Omental fat pad (tissue), 4 donors: ENCODE data around the gene LMAN2. TPM values are rescaled to one million over a fixed set of nuclear protein-coding genes. Genes with fewer than 3 reads are reported as not detected.

ENCODE experiments used
- ATAC-seq: fragments of 150-250 bp; one replicate; pipeline ENCODE4 v1.9.1; 2016; ENCODE audit warnings: mild to moderate bottlenecking, moderate library complexity; ENCODE audit not compliant: low FRiP score
- DNase-seq: peaks from one replicate; pipeline ENCODE4 v3.0.0-alpha.2; 2019; ENCODE audit warnings: low spot score
- total RNA-seq, 4 donors: library from RNA; depleted of rRNA; stranded (reverse); fragments of >200 nt; gene quantifications; one replicate each; pipeline ENCODE4 v1.1.0, GENCODE V29; 2016
- TF ChIP-seq, protein P1 (sequence below), 3 donors: fragments of 450-650 bp; IDR thresholded peaks; one replicate each; pipeline ENCODE4 v1.5.1; 2016 to 2017; ENCODE audit warnings: antibody characterized with exemption in 3 of 3, mild to moderate bottlenecking in 3 of 3, moderate library complexity in 2 of 3

LMAN2 gene
- total RNA-seq, 4 donors from 2014 or later: 129 to 164 (median 144) TPM

DNA sequence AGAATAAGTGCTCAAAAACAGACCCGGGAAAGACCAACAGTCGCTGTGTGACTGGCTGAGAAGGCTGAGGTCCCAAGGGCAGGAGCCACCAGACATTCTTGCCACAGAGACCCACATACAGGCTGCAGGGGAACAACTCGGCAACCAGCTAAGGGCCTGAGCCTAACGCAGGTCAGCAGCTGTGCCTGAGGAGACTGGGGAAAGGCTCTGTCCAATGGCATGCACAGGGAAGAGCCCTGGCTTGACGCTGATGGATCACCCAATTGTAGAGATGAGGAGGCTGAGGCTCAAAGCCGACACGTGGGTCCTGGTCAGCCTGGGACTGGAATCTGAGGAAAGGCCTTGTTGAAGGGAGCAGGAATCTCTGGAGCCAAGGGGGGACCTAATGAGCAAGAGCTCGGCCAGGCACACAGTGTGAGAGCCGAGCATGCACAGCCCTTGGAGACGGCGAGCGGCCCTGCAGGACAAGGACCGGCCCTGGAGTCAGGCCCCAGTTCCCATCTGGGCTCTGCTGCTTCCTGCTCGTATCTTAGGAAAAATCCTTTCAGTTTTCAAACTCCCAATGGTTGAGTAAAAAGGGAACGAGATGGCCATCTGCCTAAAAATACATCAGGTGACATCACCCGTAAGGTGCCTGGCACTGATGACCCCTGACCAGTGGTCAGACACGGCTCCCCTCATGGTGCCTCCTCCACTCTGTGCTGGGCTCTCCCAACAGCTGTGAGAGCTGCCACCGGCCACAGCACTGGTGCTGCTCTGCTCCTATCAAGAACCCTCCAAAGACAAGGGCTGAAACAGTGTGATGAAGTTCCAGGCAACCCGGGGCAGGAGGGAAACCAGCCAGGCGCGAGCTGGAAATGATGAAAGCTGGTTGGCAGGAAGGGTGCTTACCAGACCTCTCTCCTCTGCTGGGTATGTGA, 16.4 kb downstream of the LMAN2 start:
- TF ChIP-seq, protein P1, sequence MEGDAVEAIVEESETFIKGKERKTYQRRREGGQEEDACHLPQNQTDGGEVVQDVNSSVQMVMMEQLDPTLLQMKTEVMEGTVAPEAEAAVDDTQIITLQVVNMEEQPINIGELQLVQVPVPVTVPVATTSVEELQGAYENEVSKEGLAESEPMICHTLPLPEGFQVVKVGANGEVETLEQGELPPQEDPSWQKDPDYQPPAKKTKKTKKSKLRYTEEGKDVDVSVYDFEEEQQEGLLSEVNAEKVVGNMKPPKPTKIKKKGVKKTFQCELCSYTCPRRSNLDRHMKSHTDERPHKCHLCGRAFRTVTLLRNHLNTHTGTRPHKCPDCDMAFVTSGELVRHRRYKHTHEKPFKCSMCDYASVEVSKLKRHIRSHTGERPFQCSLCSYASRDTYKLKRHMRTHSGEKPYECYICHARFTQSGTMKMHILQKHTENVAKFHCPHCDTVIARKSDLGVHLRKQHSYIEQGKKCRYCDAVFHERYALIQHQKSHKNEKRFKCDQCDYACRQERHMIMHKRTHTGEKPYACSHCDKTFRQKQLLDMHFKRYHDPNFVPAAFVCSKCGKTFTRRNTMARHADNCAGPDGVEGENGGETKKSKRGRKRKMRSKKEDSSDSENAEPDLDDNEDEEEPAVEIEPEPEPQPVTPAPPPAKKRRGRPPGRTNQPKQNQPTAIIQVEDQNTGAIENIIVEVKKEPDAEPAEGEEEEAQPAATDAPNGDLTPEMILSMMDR (IDR thresholded peaks at IDR 0.05): no peak
- no peak for DNase-seq
- no peak for ATAC-seq

DNA sequence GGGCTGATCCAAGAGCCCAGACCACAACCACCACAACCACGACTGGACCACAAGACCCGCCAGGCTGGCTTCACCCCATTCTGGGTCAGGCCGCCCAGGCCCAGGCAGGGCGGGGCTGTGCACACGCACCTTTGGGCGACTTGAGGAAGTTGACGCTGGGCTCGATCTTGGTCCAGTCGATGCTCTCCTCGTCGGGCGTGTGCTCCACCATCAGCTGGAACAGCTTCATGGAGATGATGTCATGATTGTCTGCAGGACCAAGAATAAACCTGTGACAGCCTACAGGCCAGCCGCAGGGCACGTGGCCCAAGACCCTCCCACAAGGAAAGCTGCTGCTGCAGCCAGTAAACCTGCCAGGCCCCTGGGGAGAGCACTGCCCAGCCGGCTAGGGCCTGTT, 17.3 kb downstream of the LMAN2 start:
- DNase-seq: no peak
- no peak for ATAC-seq

DNA sequence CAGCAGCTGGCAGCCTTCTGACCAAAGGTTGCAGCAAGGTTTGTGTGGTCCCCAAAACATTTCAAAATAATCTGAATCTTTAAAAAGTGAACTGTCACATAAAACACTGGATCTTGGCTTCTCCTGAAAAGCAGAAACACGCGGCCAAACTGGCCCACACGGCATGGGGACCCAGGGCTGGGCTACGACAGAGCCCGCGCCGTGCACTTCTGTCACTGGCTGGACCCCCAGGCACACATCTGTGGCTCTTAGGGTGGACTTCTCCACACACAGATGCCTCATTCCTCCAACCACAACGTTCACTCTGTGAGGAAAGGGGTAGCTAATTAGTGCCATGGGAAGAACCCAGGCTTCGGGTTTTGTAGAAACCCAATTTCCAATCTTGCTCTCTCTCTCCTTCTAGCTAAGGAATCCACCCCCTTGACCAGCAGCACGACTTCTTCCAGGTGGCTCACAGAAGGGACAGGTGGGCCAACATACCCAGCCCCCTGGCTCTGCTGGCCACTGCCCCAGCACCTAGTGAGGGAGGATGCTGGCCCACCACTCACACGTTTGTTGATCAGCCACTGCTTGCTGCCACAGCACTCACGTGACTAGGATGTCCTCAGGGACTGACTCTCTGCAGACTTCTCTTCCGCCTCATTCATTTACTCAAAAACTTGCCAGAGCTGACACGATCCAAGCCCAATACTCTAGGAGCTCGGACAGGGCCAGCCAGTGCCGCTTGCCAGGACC, 17.9 kb downstream of the LMAN2 start:
- TF ChIP-seq, protein P1 (IDR thresholded peaks at IDR 0.05): no peak
- no peak for DNase-seq
- ATAC-seq: no peak

More for the DNA sequence above, 17.3 kb downstream of the LMAN2 start:
- TF ChIP-seq, protein P1 (IDR thresholded peaks at IDR 0.05): no peak

DNA sequence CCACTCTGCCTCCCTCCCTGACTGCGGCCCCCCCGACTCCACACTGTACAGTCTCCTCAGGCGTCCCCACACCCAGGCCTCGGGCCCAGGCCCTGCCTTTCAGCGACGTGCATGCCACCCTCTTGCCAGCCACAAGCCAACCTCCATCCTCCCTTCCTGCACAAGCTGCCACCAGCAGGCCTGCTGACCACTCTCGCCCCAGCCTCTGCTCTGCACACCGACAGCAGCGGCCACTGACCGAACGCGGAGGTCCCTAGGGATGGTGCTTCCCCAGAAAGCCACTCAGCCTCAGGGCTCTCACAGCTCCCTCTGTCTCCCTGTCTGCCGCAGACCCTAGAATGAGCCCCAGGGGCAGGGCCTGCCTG, 18.6 kb downstream of the LMAN2 start:
- ATAC-seq (no peak), DNase-seq (no peak)
- TF ChIP-seq, protein P1 (IDR thresholded peaks at IDR 0.05): no peak

DNA sequence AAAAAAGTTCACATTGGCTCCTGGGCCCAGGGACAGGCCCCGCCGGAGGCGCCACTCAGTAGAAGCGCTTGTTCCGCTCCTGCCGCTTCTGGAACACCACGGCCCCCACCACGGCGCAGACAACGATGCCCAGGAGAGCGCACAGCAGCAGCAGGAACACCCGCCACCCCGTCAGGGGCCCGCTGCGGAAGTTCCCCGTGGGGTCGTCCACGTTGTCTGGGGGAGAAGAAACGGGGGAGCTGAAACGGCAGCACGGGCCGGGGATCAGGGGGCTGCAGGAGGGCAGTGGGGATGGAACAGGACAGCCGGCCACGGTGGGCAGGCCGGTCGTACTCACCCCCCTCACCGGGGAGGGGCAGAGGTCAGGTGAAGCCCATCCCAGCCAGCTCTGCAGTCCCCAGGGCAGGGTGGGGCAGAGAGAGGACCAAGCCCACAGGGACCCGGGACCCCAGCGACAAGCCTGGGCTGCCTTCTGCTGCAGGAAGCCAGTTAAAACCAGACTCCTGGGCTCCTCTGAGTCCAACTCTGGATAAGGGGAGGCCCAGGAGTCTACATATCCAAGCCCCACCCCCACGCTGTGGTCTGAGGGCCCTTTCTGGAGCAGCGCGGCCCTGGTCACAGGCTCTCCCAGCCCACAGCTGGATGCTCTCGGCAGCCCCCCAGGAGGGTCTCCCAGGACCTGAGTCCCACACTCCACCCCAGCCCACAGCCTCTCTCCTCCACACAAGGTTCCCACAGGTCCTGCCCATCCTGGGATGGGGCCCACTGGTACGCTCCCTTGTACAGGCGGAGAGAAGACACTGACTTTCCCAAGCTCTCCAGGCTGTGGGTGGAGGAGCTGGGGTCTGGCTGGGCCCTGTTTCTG, 19.2 kb downstream of the LMAN2 start:
- DNase-seq (no peak), ATAC-seq (no peak)
- TF ChIP-seq, protein P1 (IDR thresholded peaks at IDR 0.05): no peak

DNA sequence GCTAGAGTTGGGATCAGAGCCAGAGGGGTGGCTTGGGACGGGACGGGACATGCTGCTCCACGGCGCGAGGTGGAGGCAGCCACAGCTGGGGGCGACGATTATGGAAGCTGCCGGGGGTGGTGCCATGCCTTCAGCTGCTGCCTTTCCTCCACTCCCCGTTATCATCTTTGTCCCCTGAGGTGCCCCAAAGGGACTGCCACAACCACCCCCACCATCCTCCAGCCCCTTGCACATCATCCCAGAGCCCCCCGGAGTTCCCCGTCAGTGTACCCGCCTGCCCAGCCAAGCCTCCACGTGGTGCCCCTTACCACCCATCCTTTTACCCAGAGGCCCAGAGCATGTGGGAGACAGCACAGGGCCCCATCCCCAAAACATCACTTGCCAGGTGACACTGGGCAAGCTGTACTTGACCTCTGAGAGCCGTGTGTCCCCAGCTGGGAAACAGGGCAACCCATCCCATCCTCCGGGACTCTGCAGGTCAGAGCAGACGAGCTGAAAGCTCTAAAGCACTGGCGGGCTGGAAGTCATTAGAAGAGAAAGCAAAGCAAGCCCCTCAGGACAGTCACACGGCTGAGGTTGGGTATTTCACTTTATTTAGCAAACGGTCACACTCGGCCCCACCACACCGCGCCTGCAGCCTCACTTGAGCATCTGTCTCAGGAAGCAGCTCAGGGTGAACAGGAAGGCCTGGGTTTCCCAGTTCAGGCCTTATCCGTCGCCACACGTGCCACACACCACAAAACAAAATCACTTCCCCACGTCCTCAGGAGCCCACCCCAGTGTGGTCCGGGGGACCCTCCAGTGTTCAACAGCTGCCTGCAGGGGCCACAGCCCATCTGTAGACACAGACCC, 20.3 kb downstream of the LMAN2 start:
- DNase-seq (no peak), ATAC-seq (no peak)
- TF ChIP-seq, protein P1 (IDR thresholded peaks at IDR 0.05): no peak
